DMS 273 (cell line): ENCODE measurements around the gene ASXL3.

ENCODE experiments used
- DNase-seq: peaks from one replicate; lab custom pipeline; 2025; ENCODE audit not compliant: unreplicated experiment; lab: John Stamatoyannopoulos, UW

Gene ASXL3

DNA sequence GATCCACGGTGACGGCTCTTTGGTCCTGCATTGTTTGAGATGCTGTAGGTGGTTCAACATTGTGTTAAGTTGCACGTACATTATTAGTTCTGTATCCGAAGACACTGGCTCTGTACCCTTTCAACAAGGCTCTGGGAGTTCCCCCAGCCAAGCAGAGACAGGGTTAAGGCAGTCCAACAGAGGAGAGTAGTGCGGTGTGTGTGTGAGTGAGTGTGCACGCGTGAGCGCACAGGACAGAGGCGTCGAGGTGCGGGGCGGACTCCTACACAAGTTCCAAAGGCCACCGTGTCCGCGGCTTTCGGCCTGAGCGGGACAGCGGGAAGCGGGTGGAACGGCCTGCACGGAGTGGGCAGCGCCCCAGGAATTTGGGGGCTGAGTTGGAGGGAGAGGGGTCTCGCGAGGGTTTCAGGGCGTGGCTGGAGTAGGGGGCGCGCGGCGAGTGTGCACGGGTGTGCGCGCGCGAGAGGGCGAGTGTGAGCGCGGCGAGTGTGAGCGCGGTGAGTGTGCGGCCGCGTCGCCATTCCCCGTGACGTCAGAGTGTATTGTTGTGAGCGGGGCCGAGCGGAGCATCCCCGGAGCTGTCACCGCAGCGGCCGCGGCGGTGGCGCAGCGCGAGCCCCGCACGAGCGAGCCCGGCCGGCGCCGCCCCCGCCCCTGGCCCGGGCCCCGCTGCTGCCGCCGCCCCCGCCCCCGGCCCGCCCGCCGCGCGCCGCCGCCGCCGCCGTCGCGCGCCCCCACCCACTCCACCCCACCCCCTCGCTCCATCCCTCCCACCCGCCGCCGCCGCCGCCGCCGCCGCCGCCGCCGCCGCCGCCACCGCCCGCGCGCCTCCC is at the start of gene ASXL3:
ASXL3 (plus strand) TSS at position 535 of the 833 bp plus-strand sequence. CDS start 413 bp downstream, outside the sequence.
- DNase-seq = peak; percentile 20

DNA sequence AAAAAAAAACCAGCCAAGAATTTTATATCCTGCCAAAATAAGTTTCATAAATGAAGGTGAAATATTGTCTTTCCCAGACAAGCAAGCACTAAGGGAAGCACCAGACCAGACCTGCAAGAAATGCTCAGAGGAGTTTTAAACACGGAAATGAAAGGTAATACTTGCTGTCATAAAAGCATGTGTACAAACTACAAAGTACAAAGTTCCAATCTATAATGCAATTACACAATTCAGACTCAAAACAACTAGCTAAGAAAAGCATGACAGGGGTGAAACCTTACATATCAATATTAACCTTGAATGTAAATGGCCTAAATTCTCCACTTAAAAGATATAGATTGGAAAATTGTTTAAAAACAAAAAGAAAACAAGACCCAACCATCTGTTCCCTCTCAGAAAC is 45.0 kb upstream of the ASXL3 start:
- DNase-seq = no peak

DNA sequence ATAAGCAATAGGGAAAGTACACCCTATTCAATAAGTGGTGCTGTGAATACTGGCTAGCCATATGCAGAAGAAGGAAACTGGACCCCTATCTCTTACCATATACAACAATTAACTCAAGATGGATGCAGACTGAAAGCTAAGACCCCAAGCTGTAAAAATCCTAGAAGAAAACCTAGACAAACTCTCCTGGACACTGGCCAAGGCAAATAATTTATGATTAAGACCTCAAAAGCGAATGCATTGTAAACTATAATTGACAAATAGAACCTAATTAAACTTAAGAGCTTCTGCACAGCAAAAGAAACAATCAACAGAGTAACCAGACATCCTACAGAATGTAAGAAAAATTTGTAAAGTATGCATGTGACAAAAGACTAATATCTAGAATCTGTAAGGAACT is 41.1 kb upstream of the ASXL3 start:
- DNase-seq = no peak

DNA sequence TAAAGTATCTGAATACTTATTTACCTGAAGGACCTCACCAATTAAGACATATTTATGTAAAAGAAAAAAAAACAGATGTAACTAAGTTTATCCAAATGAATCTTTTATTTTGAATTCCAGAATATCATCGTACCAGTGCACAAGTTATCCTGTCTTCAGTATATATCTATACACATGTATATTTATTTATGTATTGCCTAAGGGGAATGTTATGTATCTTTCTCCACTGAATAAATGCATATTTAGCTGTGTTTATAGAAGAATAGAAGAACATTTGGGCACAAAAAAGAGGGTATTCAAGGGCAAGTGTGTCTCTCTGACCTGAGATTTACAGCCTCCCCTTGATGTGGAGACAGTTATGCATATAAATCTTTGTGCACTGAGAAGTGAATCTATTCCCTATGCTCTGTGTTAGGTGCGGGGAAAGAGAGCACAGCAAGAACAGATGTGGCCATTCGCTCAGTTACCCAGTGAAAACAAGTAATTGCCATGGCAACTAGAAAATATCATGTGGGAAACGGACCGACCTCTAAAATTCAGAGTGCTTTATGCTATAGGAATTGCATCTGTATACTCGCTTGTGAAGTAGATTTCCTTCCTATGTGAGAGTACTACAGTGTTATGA is 39.5 kb upstream of the ASXL3 start:
- no peak for DNase-seq

DNA sequence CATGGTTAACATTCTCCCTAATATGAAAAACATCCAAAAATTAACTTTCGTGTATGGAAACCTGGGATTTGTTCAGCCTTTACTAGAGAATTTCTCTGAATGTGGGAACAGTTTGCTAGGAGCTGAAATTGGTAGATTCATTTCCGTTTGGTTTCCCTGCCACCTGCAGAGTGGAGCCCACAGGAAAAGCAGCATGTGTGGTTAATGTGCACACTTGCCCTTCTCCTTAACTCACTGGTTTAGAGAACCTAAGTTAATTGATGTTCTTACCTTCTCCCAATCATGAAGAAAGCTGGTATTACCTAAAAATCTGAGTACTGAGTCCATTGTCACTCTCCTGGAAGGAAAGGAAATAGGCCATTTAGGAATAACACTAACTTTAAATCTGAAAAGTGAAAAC is 37.6 kb upstream of the ASXL3 start:
- no peak for DNase-seq

DNA sequence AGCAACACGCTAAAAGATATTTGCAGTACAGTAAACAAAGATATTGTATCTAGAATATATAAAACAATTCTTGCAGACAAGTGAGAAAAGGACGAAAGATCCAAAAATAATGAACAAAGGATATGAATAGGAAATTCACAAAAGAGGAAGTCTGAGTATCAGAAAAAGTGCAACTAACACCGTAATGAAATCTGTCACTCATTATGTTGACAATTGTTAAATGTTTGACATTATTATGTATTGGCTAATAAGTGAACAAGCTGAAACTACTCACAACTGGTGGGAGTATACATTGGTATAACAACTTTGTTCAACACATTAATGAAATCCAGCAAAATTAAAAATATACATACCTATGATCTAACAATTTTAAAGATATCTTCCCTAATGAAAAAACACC is 36.7 kb upstream of the ASXL3 start:
- DNase-seq = no peak

DNA sequence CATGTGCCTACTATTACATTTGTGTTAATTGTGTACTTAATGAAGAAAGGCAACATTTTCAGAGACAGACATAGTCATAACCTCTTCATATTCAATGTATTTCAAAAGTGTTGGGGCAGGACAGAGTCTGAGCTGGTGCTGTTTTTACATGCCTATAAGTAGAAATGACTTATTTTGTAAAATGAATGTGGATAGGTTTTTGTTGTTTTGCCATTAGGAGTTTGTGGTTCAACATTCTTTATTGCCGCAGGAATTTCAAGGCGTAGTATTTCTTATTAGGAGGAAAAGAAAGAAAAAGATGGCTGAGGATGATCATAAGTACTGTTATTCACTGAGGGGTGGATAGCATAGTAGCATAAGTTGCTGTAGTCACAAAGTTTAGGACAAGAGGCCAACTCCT is 21.2 kb upstream of the ASXL3 start:
- DNase-seq = no peak

DNA sequence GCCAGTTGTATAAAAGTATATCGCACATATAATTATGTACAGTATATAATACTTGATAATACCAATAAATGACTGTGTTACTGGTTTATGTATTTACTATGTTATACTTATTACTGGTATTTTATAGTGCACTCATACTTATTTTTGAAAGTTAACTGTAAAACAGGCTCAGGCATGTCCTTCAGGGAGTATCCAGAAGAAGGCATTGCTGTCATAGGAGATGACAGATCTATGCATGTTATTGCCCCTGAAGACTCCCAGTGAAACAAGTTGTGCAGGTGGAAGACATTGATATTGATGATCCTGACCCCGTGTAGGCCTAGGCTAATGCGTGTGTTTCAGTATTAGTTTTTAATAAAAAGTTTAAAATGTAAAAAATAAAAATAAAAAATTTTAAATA is 20.3 kb upstream of the ASXL3 start:
- DNase-seq = no peak

DNA sequence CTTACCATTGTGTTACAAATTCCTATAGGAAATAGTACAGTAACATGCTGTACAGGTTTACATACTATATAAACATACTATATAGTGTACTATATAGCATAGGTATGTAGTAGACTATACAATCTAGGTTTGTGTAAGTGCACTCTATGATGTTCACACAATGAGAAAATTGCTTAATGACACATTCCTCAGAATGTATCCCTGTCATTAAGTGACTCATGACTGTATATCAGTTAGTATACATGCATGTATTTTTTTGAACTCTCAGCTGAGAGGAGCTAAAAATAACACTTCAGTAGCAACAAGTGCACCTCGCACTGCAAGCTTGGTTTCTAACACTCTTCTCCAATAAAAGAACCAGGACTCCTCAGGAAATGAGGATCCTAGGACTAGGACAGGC is 19.5 kb upstream of the ASXL3 start:
- DNase-seq = no peak

DNA sequence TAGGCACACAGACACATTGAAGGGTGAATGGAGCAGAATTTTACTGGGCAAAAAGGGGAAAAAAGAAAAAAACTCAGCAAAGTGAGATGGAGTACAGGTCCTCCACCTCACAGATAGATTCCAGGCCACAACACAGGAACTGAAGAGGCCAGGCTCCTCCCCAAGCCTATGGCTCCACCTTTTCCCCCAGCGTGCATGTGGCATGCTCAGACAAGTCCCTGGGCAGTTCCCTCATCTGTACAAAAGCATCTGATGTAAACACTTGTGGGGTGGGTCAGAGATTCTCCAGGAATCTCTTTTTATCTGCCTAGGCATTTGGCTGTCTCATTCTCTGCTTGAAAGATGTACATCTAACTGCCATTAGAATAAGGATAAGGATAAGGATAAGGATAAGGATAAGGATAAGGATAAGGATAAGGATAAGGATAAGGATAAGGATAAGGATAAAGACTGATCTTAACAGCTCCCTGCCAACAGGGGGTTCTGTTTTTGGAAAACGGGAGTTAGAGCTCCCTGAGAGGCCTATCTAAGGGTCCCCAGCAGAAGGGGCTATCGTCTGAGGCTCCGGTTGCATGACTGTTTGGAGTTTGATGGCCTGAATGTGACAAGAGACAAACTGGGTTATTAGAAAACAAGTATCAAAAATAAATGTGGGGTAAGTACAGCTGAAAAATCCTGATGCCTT is 17.2 kb upstream of the ASXL3 start:
- DNase-seq = no peak

DNA sequence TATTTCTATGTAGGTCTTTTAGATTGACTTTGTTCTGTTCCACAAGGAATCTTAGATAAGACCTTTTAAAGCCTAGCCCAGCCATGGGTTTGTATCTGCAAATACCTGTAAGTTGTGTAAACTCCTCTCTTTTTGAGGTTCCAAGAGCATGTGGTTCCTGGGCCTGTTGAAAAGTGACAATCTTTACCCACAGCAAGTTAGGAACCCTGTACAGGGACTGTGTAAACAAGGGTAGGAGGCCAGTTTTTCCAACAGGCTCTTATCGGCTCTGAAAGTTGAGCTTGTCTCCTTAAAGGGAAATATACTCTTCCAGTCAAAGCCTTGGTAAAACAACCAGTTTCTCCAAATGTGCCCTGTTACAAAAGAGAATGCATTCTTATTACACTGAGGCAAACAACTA is 15.3 kb upstream of the ASXL3 start:
- no peak for DNase-seq

DNA sequence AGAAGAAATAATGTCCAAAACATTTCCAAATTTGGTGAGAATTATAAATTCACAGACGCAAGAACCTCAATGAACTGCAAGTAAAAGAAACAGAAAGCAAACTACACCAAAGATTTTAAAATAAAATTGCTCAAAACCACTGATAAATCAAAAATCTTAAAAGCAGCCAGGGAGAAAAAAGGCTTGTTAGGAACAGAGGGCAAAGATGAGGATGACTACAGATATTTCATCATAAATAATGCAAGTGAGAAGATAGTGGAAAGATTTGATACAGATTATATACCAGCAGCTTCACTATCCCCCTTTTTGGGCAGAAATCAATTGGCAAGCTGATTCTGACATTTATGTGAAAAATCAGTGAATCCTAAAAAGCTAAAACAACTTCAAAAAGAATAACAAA is 10.3 kb upstream of the ASXL3 start:
- DNase-seq = no peak

DNA sequence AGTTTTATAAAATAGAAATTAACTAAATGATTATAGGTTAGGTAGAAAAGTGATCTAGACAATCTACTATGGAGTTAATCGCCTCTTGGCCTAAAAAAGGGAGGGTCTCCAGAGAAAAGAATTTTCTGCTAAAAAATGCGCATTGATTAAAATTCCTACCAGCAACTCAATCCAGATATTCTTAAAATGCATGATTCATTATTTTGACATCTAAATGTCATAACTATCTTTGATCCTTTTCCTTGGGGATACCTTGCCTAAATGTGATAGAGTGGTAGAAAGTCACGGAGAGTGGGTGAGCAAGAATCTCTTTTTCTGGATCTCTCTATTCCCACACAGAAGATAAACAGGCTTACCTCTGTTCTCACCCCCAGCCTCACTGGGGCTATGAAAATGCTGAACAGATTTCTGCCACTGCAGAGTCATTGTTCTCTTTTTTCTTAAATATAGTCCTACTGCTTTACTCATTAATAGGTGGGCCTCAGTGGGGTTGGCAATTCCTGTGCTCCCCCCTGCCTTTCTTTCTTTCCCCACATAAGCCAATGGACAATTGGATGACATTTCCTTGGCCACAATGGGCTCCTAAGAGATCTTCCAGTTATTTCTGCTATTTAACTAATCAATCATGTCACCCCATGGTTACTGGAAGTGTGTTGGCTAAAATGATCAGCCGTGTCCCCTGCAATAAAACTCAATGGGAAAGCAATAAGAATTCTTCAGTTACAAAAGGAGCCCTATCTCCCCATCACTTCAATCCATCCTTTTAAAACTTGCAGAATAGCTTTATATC is 5.8 kb upstream of the ASXL3 start:
- no peak for DNase-seq

DNA sequence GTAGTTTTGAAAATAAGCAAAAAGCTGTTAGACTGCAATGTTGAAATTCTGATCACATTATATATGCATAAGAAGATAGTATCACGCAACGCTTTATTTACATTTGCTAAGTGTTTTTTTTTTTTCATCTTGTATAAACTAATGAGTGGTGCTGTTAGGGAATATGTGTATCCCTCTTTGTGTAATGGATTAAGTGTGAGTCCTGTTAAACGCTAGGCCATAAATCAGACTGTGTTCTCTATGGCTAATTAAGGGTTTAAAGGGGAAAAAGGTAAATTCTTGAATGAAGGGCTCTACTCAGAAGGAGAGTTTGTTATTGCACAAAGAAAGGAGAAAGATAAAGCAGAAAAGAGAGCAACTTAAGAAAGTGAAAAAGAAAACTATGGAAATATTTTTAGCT is 4.8 kb upstream of the ASXL3 start:
- DNase-seq = no peak

DNA sequence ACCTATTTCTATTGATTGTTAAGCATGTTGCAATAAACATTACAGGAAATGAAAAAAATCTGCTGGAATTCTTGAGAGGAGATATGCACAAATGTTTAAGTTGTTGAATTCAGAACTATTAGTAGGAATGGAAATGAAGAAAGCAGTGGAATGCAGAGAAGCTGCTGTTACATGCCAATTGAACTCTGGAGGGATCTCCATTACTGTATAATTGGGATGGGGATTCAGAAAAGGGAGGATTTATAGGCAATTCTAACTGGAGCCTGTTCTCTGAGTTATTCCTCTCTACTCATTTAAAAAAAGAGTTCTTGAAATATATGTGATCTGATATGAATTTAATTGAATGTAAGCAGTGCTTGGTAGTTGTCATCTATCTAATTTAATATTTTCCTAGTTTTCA is 2.6 kb upstream of the ASXL3 start:
- no peak for DNase-seq

DNA sequence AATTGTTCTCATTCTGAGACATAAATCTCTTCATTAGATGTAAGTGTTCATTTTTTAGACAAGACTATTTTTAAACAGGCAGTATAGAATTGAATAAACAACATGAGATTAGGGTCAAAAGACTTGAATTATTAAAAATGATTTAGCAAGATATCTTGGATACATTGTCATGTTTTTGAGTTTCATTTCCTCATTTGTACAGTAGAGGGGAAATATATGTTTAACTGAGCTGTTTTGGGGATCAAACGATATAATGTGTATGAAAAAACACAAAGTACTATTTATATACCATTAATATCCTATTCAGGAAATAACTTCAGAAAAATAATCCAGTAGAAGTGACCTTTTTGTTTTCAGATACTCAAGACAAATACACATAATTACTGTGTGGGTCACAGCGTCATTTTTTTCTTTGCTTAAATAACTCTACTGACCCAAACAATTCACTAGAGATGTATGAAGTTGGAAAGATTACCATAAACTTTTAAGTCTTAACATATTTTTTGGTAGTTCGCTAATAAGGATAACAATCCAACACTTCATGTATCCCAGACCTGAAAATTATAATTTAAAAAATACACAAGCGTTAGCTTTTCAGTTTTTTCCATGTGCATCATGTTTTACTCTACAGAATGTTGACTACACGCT is 896 bp upstream of the ASXL3 start:
- DNase-seq = no peak

DNA sequence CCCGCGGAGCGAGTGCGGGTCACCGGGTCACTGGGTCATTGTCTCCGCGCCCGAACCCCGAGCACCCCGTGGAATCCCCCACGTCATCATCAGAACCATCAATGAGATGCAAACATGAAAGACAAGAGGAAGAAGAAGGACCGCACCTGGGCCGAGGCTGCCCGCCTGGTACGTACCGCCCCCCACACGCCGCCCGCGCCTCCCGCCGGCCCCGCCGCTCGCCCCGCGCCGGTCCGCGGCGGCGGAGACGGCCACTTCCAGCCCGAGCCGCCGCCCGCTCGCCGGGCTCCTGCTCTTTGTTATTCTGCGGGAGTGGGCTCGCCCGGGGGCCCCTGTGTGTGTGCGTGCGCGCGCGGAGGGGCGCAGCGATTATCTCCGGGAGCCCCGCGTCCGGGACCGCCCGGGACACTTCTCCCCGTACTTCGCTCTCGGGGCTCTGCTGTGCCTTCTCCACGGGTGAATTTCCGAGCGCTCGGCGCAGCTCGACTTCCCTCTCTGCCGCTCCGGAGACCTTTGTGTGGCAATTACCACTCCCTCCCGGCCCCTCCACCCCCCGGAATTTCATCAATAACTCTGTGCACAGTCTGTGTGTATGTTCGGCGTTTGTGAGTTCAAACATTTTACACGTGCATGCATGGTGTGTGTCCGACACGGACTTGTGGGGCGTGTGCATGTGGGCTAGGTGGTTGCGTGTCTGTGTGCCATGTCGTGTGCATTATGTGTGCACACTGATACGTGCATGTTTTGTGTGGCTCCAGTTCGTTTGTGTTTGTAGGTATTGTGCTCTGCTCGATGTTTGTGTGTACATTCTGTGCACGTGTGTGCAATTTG is 714 bp downstream of the ASXL3 start:
- DNase-seq = peak; percentile 27

DNA sequence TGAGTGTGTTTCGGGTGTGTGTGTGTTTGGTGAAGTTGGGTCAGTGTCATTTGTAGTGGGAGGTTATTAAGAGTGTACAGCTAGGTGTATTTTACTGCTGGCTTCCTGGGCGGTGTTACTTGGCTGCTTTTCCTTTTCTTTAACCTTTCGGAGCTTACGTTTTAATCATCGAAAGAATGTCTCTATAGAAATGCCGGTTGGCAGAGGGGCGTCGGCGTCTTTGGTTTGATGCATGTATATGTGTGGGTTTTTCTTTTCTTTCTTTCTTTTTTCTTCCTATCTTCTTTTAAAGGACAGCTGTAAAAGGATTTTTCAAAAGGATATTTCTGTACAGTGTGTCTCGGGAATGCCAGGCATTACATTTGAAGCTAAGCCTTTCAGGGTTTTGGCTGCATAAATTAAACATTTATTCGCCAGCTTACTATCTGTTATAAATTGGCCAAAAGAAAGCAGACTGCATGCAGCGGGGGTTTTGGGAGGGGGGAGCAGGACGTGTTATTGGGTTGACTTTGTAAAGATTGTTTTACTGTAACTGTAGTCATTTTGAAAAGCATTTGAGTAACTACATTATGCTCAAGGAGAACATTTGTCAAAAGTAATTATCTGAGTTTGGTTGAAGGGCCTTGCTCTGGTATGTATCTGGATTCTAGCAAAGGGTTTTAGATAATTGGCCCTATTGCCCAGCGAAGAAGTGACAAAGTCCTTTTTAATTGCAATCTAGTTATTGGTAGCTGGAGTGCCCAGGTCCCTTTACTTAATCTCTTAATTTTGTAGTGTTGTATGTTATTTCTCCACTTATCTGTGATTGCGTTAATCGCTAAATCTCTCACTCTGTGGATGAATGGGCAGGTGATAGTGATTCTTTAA is 1.6 kb downstream of the ASXL3 start:
- DNase-seq = peak; percentile 20

DNA sequence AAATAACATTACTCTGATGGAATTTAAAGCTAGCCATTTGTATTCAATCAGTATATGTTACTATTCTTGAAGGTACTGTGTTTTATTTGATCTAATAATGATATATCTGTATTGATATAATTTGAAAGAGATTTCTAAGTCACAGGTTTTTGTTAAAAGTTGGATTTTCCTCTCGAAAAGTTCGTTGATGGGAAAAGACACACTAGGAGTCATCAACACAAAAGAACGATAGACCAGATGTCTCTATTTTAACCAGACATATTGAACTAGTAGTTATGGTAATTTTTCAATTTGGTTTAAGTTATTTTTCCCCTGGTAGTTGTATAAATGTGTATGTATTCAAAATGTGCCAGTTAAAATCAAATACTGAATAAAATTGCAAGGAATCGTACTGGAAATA is 2.5 kb downstream of the ASXL3 start:
- no peak for DNase-seq
